Activated naive CD4-positive, alpha-beta T cell treated with anti-CD3 and anti-CD28 coated beads, Interleukin-2, amount 50 U/mL, for 16 hours (primary cell): ENCODE results near the gene IYD.
"Not testable (repeated sequence)": the region's sequence is repeated elsewhere in the genome, so short reads cannot be mapped to it uniquely, and the experiment has no call there.

Experiments used
- DNase-seq: peaks from one replicate; pipeline ENCODE4 v3.0.0-alpha.2; 2020

The IYD gene

GRCh38 chr6:150435832-150436231, 67.0 kb downstream of the IYD start:
- DNase-seq, result no peak

GRCh38 chr6:150439373-150439772, 70.6 kb downstream of the IYD start:
- no peak for DNase-seq

GRCh38 chr6:150443621-150444020, 74.8 kb downstream of the IYD start:
- no peak for DNase-seq

- no peak for DNase-seq
These were observed 75.5 kb downstream of the IYD start for GRCh38 chr6:150444308-150444707.

GRCh38 chr6:150445486-150445885, 76.7 kb downstream of the IYD start:
- no peak for DNase-seq

- DNase-seq, result no peak
These were observed 79.4 kb downstream of the IYD start for GRCh38 chr6:150448221-150448620.

GRCh38 chr6:150449055-150449454, 80.2 kb downstream of the IYD start:
- DNase-seq, result not testable (repeated sequence)

GRCh38 chr6:150450918-150451317, 82.1 kb downstream of the IYD start:
- DNase-seq, result no peak

- no peak for DNase-seq
These were observed 83.1 kb downstream of the IYD start for GRCh38 chr6:150451807-150452427.

- no peak for DNase-seq
These were observed 83.8 kb downstream of the IYD start for GRCh38 chr6:150452428-150453243.

GRCh38 chr6:150453357-150453756, 84.5 kb downstream of the IYD start:
- no peak for DNase-seq
